ENCODE data around the gene SNF8. TPM values are rescaled to one million over a fixed set of nuclear protein-coding genes. Genes with fewer than 3 reads are reported as not detected.

Gene SNF8
- total RNA-seq, 1 experiment from 2014 or later, result 136 TPM

DNA sequence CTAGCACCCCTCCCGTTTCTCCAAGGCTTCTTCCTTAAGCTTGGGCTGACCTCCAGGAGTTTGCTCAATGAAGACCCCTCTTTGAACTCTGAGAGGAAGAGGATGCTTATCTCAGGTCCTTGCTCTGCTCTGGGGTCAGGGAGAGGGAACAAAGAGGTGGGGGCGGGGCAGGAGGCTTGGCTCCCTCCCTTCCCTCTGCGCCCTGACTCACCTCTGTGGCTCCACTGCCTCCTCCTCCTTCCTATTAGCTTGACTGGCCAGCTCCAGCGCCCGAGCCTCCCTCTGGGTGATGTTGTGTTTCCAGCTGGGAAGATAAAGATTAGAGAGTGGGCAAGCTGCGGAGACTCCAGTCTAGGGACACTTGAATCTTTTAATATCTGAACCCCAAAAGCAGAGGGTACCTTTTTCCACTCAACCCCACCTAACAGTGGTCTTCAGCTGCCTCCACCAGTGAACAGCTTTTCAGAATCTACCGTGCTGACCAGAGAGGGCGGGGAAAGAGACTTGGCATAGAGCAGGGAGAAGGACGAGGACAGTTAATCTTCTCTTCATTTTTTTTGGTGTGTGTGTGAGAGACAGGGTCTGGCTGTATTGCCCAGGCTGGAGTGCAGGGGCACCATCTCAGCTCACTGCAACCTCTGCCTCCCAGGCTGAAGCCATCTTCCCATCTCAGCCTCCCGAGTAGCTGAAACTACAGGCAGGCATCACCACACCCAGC lies 17.0 kb upstream of the SNF8 start:
- peak; percentile 90 for ATAC-seq
- no peaks in the 10 kb centered on the region; the same call in 1 of the 2 replicates for H3K27me3 Mint-ChIP-seq (ENCODE audit: low read depth)
- TF ChIP-seq EMX1 (CRISPR knock-in tag; IDR thresholded peaks at IDR 0.05) (no peak), ZNF121 (CRISPR knock-in tag; IDR thresholded peaks at IDR 0.05) (peak; percentile 98)
- H3K27ac Mint-ChIP-seq, result no peak overlapping the region
- H3K36me3 Mint-ChIP-seq, result no peaks in the 10 kb centered on the region
- POLR2A ChIA-PET, result interaction anchor here (0.6 to 2.9 kb wide), 7 partner anchors 32 to 148 kb away, joined by 4 to 17 read pairs (median 4); partner anchors contain the start of genes ATP5MC1 and IGF2BP1
- H3K4me1 Mint-ChIP-seq, result peaks cover 29% of the 10 kb centered on the region
- peak; percentile 45 for DNase-seq (ENCODE audit: low spot score)
- H3K4me3 Mint-ChIP-seq, result peak overlapping the region; percentile 53
- H3K9me3 Mint-ChIP-seq, result no peaks in the 10 kb centered on the region
- CTCF ChIA-PET, result interaction anchor here (0.5 to 4.3 kb wide), 9 partner anchors 9 to 93 kb away, joined by 3 to 47 read pairs (median 6); partner anchors contain the start of gene UBE2Z

DNA sequence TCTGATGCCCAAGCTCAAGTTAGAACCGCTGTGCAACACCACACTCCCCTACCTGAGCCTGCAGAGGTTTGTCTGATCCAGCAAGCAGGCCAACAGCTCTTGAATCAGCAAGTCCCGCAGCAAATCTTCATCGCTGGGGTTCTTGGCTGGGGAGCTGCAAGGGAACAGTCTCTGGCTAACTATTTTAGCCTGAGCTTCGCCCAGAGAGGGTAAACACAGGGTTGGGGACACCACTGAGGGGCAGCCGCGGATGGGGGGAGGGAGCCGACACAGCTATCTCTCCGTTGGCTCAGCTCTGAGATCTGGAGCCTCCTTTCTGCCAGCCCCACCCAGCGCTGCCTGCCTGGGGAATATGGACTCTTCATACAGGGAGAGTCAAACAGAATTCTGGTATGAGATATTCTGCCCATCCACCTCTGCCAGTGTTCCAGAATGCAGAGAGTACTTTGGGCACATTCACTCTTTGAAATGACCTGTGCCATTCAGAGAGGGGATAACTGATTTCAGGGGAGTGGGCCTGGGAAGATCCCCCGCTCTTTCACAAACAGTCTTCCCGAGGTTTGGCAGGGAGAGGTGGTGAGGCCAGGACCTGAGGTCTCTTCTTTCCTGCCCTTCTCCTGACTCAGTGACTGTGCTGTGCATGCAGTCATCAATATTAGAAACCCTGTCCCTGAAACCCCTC lies 16.3 kb upstream of the SNF8 start:
- ChIA-PET CTCF (interaction anchor here (0.8 to 4.3 kb wide), 12 partner anchors 8 to 256 kb away, joined by 3 to 47 read pairs (median 6); no protein-coding TSS in a partner anchor), POLR2A (interaction anchor here (0.6 to 2.9 kb wide), 9 partner anchors 11 to 147 kb away, joined by 3 to 17 read pairs (median 4); partner anchors contain the start of genes ATP5MC1 and IGF2BP1)
- DNase-seq (ENCODE audit: low spot score) (peak; percentile 38), ATAC-seq (peak; percentile 63)
- peak overlapping the region; percentile 53 for H3K4me3 Mint-ChIP-seq
- H3K9me3 Mint-ChIP-seq, result no peaks in the 10 kb centered on the region
- peaks cover 29% of the 10 kb centered on the region for H3K4me1 Mint-ChIP-seq
- no peaks in the 10 kb centered on the region for H3K36me3 Mint-ChIP-seq
- H3K27ac Mint-ChIP-seq, result no peak overlapping the region
- H3K27me3 Mint-ChIP-seq (ENCODE audit: low read depth), result no peaks in the 10 kb centered on the region
- TF ChIP-seq, protein P1, sequence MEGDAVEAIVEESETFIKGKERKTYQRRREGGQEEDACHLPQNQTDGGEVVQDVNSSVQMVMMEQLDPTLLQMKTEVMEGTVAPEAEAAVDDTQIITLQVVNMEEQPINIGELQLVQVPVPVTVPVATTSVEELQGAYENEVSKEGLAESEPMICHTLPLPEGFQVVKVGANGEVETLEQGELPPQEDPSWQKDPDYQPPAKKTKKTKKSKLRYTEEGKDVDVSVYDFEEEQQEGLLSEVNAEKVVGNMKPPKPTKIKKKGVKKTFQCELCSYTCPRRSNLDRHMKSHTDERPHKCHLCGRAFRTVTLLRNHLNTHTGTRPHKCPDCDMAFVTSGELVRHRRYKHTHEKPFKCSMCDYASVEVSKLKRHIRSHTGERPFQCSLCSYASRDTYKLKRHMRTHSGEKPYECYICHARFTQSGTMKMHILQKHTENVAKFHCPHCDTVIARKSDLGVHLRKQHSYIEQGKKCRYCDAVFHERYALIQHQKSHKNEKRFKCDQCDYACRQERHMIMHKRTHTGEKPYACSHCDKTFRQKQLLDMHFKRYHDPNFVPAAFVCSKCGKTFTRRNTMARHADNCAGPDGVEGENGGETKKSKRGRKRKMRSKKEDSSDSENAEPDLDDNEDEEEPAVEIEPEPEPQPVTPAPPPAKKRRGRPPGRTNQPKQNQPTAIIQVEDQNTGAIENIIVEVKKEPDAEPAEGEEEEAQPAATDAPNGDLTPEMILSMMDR (IDR thresholded peaks at IDR 0.05), result no peak
- TF ChIP-seq, protein P2, sequence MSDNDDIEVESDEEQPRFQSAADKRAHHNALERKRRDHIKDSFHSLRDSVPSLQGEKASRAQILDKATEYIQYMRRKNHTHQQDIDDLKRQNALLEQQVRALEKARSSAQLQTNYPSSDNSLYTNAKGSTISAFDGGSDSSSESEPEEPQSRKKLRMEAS (CRISPR knock-in tag; IDR thresholded peaks at IDR 0.05), result peak; percentile 8; the same call in 1 of the 2 replicates

DNA sequence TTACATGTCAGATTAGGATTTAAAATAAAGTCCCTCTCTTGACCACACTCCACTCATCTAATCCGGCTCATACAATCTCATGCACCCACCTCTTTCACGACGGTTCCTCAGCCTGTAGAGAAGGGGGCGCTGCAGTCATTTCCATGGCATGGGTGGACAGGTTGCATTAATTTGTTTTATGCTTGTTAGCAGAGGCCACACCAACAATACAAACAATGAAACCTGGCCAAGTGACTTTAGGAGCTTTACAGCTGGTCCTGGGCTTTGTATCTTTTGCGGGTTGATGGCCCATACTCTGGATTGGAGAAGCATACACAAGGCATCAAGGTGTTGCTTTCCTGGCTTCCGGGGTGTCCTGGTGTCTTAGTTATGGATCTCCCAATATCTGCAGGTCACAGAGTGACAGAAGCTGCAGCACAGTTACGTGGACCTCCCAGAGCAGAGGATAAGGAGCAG lies 9.7 kb upstream of the SNF8 start:
- Mint-ChIP-seq H3K9me3 (no peaks in the 10 kb centered on the region), H3K27me3 (ENCODE audit: low read depth) (no peaks in the 10 kb centered on the region), H3K4me3 (no peak overlapping the region), H3K4me1 (peaks cover 11% of the 10 kb centered on the region), H3K27ac (peak overlapping the region; percentile 49; the same call in 1 of the 2 replicates), H3K36me3 (no peaks in the 10 kb centered on the region)
- POLR2A ChIA-PET, result interaction anchor here (1.0 kb wide), 2 partner anchors 9 to 36 kb away, joined by 3 read pairs; partner anchors contain the start of gene SNF8
- CTCF ChIA-PET, result interaction anchor here (1.0 to 1.8 kb wide), 13 partner anchors 10 to 154 kb away, joined by 3 to 35 read pairs (median 8); partner anchors contain the start of genes IGF2BP1 and SNF8
- peak; percentile 93 for ATAC-seq
- DNase-seq (ENCODE audit: low spot score), result peak; percentile 68
- TF ChIP-seq PRRX2 (CRISPR knock-in tag; IDR thresholded peaks at IDR 0.05) (no peak), ZNF396 (CRISPR knock-in tag; IDR thresholded peaks at IDR 0.05; ENCODE audit: borderline replicate concordance) (no peak), ELF4 (CRISPR knock-in tag; IDR thresholded peaks at IDR 0.05; ENCODE audit: low read depth) (no peak), SP1 (CRISPR knock-in tag; conservative IDR thresholded peaks at IDR 0.05) (no peak), ZNF416 (CRISPR knock-in tag; IDR thresholded peaks at IDR 0.05) (no peak), JUN (CRISPR knock-in tag; IDR thresholded peaks at IDR 0.05) (no peak), ZNF219 (CRISPR knock-in tag; IDR thresholded peaks at IDR 0.05; ENCODE audit: borderline replicate concordance) (no peak)
- TF ChIP-seq, protein P3, sequence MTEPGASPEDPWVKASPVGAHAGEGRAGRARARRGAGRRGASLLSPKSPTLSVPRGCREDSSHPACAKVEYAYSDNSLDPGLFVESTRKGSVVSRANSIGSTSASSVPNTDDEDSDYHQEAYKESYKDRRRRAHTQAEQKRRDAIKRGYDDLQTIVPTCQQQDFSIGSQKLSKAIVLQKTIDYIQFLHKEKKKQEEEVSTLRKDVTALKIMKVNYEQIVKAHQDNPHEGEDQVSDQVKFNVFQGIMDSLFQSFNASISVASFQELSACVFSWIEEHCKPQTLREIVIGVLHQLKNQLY (CRISPR knock-in tag; IDR thresholded peaks at IDR 0.05), result no peak
- TF ChIP-seq, protein P4, sequence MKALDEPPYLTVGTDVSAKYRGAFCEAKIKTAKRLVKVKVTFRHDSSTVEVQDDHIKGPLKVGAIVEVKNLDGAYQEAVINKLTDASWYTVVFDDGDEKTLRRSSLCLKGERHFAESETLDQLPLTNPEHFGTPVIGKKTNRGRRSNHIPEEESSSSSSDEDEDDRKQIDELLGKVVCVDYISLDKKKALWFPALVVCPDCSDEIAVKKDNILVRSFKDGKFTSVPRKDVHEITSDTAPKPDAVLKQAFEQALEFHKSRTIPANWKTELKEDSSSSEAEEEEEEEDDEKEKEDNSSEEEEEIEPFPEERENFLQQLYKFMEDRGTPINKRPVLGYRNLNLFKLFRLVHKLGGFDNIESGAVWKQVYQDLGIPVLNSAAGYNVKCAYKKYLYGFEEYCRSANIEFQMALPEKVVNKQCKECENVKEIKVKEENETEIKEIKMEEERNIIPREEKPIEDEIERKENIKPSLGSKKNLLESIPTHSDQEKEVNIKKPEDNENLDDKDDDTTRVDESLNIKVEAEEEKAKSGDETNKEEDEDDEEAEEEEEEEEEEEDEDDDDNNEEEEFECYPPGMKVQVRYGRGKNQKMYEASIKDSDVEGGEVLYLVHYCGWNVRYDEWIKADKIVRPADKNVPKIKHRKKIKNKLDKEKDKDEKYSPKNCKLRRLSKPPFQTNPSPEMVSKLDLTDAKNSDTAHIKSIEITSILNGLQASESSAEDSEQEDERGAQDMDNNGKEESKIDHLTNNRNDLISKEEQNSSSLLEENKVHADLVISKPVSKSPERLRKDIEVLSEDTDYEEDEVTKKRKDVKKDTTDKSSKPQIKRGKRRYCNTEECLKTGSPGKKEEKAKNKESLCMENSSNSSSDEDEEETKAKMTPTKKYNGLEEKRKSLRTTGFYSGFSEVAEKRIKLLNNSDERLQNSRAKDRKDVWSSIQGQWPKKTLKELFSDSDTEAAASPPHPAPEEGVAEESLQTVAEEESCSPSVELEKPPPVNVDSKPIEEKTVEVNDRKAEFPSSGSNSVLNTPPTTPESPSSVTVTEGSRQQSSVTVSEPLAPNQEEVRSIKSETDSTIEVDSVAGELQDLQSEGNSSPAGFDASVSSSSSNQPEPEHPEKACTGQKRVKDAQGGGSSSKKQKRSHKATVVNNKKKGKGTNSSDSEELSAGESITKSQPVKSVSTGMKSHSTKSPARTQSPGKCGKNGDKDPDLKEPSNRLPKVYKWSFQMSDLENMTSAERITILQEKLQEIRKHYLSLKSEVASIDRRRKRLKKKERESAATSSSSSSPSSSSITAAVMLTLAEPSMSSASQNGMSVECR (CRISPR knock-in tag; IDR thresholded peaks at IDR 0.05; ENCODE audit: borderline replicate concordance), result no peak
- TF ChIP-seq, protein P5, sequence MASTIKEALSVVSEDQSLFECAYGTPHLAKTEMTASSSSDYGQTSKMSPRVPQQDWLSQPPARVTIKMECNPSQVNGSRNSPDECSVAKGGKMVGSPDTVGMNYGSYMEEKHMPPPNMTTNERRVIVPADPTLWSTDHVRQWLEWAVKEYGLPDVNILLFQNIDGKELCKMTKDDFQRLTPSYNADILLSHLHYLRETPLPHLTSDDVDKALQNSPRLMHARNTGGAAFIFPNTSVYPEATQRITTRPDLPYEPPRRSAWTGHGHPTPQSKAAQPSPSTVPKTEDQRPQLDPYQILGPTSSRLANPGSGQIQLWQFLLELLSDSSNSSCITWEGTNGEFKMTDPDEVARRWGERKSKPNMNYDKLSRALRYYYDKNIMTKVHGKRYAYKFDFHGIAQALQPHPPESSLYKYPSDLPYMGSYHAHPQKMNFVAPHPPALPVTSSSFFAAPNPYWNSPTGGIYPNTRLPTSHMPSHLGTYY (CRISPR knock-in tag; IDR thresholded peaks at IDR 0.05), result no peak
- TF ChIP-seq, protein P6, sequence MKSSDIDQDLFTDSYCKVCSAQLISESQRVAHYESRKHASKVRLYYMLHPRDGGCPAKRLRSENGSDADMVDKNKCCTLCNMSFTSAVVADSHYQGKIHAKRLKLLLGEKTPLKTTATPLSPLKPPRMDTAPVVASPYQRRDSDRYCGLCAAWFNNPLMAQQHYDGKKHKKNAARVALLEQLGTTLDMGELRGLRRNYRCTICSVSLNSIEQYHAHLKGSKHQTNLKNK (CRISPR knock-in tag; IDR thresholded peaks at IDR 0.05), result no peak
